Measurements from ENCODE around the gene TOMM20L.

DNA sequence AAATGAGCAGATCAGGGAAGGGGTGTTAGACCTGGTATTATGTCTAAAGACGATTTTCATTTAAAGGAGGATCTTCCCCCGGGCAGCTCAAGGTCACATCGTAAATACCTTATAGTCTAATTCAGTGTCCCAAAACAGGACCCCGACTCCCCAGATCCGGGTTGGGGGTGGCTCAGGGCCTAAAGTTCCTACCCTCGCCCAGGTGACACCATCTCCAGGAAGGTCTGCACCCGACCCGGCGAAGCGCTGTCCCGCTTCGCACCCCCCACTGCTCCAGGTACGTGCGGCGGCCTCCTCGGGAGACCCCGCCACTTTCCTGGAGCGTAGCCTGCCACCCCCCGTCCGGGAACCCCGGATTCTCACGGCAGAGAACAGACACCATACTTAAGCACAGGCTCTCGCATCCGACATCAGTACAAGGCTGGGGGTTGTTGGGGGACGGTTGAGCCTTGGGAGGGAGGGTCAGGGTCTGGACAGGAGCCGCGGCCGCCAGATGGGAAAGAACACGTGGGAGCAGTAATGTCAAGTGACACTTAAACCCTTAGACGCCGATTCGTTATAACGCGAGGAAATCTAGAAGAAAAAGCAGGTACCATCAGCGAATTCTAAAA is 31.0 kb downstream of the TOMM20L start:
- TF ChIP-seq, protein P1, sequence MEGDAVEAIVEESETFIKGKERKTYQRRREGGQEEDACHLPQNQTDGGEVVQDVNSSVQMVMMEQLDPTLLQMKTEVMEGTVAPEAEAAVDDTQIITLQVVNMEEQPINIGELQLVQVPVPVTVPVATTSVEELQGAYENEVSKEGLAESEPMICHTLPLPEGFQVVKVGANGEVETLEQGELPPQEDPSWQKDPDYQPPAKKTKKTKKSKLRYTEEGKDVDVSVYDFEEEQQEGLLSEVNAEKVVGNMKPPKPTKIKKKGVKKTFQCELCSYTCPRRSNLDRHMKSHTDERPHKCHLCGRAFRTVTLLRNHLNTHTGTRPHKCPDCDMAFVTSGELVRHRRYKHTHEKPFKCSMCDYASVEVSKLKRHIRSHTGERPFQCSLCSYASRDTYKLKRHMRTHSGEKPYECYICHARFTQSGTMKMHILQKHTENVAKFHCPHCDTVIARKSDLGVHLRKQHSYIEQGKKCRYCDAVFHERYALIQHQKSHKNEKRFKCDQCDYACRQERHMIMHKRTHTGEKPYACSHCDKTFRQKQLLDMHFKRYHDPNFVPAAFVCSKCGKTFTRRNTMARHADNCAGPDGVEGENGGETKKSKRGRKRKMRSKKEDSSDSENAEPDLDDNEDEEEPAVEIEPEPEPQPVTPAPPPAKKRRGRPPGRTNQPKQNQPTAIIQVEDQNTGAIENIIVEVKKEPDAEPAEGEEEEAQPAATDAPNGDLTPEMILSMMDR (conservative IDR thresholded peaks at IDR 0.05), result no peak
- no peak for TF ChIP-seq EZH2 (IDR thresholded peaks at IDR 0.05; ENCODE audit: low read depth)
